H9 (cell line): ENCODE measurements around the gene LTB4R. TPM values are rescaled to one million over a fixed set of nuclear protein-coding genes. Genes with fewer than 3 reads are reported as not detected.

Source experiments
- DNase-seq: peaks from one replicate; pipeline ENCODE4 v3.0.0-alpha.2; 2017
- H2AFZ ChIP-seq: one replicate; pipeline ENCODE4 v1.6.1; 2013; ENCODE audit warnings: mild to moderate bottlenecking, low read length, control low read depth, moderate library complexity
- H2AK5ac ChIP-seq: 2 replicates; pipeline ENCODE4 v1.6.1; 2013; ENCODE audit warnings: low read length, control low read depth, mixed read lengths; ENCODE audit not compliant: insufficient read length
- H2BK120ac ChIP-seq: one replicate; pipeline ENCODE4 v1.6.1; 2013; ENCODE audit warnings: low read depth, mild to moderate bottlenecking, low read length, control low read depth, inconsistent platforms; ENCODE audit not compliant: poor library complexity, severe bottlenecking
- H2BK12ac ChIP-seq: 2 replicates; pipeline ENCODE4 v1.6.1; 2013; ENCODE audit warnings: low read length, control low read depth, mixed read lengths, low read depth; ENCODE audit not compliant: insufficient read length
- H2BK15ac ChIP-seq: 2 replicates; pipeline ENCODE4 v1.6.1; 2013; ENCODE audit warnings: low read depth, low read length, control low read depth
- H2BK20ac ChIP-seq: one replicate; pipeline ENCODE4 v1.6.1; 2013; ENCODE audit warnings: low read depth, mild to moderate bottlenecking, low read length, control low read depth, inconsistent platforms; ENCODE audit not compliant: poor library complexity, severe bottlenecking
- H2BK5ac ChIP-seq: 2 replicates; pipeline ENCODE4 v1.6.1; 2013; ENCODE audit warnings: low read length, control low read depth, mixed read lengths; ENCODE audit not compliant: insufficient read length
- H3K14ac ChIP-seq: 2 replicates; pipeline ENCODE4 v1.6.1; 2013; ENCODE audit warnings: low read length, control low read depth; ENCODE audit not compliant: insufficient read depth
- H3K18ac ChIP-seq: 2 replicates; pipeline ENCODE4 v1.6.1; 2013; ENCODE audit warnings: low read depth, mild to moderate bottlenecking, mixed read lengths, low read length, control low read depth; ENCODE audit not compliant: insufficient read length
- H3K23ac ChIP-seq: 2 replicates; pipeline ENCODE4 v1.6.1; 2013; ENCODE audit warnings: low read length, control low read depth, mixed read lengths, low read depth; ENCODE audit not compliant: insufficient read length
- H3K23me2 ChIP-seq: 2 replicates; pipeline ENCODE4 v1.6.1; 2013; ENCODE audit warnings: low read depth, mild to moderate bottlenecking, mixed read lengths, low read length, control low read depth; ENCODE audit not compliant: insufficient read length, poor library complexity, severe bottlenecking
- H3K27ac ChIP-seq: 2 replicates; pipeline ENCODE4 v1.5.1; 2013; ENCODE audit warnings: low read length, control low read depth, mixed read lengths, low read depth; ENCODE audit not compliant: insufficient read length
- H3K27me3 ChIP-seq: 2 replicates; pipeline ENCODE4 v1.6.1; 2013; ENCODE audit warnings: low read length, control low read depth, inconsistent platforms; ENCODE audit not compliant: insufficient read depth
- H3K4ac ChIP-seq: 2 replicates; pipeline ENCODE4 v1.6.1; 2013; ENCODE audit warnings: low read depth, mild to moderate bottlenecking, control low read depth, inconsistent platforms, low read length, moderate library complexity
- H3K4me1 ChIP-seq: 2 replicates; pipeline ENCODE4 v1.6.1; 2013; ENCODE audit warnings: low read length, control low read depth, inconsistent platforms; ENCODE audit not compliant: insufficient read depth
- H3K4me2 ChIP-seq: 2 replicates; pipeline ENCODE4 v1.6.1; 2013; ENCODE audit warnings: low read length, control low read depth, mixed read lengths; ENCODE audit not compliant: insufficient read length, insufficient read depth
- H3K56ac ChIP-seq: 2 replicates; pipeline ENCODE4 v1.6.1; 2013; ENCODE audit warnings: low read depth, mild to moderate bottlenecking, mixed read lengths, low read length, control low read depth; ENCODE audit not compliant: insufficient read length
- H3K79me1 ChIP-seq: 2 replicates; pipeline ENCODE4 v1.6.1; 2013; ENCODE audit warnings: low read depth, mild to moderate bottlenecking, moderate library complexity, low read length, control low read depth, inconsistent platforms; ENCODE audit not compliant: insufficient read depth, poor library complexity, severe bottlenecking
- H3K79me2 ChIP-seq: 2 replicates; pipeline ENCODE4 v1.6.1; 2013; ENCODE audit warnings: low read length, control low read depth, inconsistent platforms; ENCODE audit not compliant: insufficient read depth
- H3K9ac ChIP-seq: 2 replicates; pipeline ENCODE4 v1.6.1; 2013; ENCODE audit warnings: low read length, control low read depth, mixed read lengths; ENCODE audit not compliant: insufficient read length; ENCODE audit errors: extremely low read depth
- H3K9me3 ChIP-seq: one replicate; pipeline ENCODE4 v1.6.1; 2013; ENCODE audit warnings: low read depth, low read length, inconsistent platforms; ENCODE audit not compliant: control insufficient read depth
- H3T11ph ChIP-seq: one replicate; pipeline ENCODE4 v1.6.1; 2013; ENCODE audit warnings: mild to moderate bottlenecking, low read length, control low read depth, inconsistent platforms
- H4K20me1 ChIP-seq: one replicate; pipeline ENCODE4 v1.6.1; 2013; ENCODE audit not compliant: control insufficient read depth, insufficient read length, insufficient read depth
- H4K5ac ChIP-seq: 2 replicates; pipeline ENCODE4 v1.6.1; 2013; ENCODE audit warnings: low read depth, mild to moderate bottlenecking, mixed read lengths, low read length, control low read depth; ENCODE audit not compliant: insufficient read length
- H4K8ac ChIP-seq: replicated peaks from 2 replicates; pipeline ENCODE4 v1.6.1; 2013; ENCODE audit warnings: low read length, control low read depth, mixed read lengths, low read depth; ENCODE audit not compliant: insufficient read length
- H4K91ac ChIP-seq: 2 replicates; pipeline ENCODE4 v1.6.1; 2013; ENCODE audit warnings: low read depth, mild to moderate bottlenecking, moderate library complexity, mixed read lengths, low read length, control low read depth; ENCODE audit not compliant: insufficient read length
- H3K27ac Mint-ChIP-seq, 3 experiments: 2 replicates in 2 of 3; 3 replicates in 1 of 3; pipeline ENCODE4 v1.8.0; 2020 to 2021; ENCODE audit warnings: mixed read lengths in 3 of 3, mild to moderate bottlenecking in 1 of 3, moderate library complexity in 1 of 3
- H3K27me3 Mint-ChIP-seq: 2 replicates; pipeline ENCODE4 v1.8.0; 2021; ENCODE audit warnings: low read depth, mild to moderate bottlenecking, moderate library complexity, mixed read lengths
- H3K36me3 Mint-ChIP-seq, 3 experiments: 2 replicates in 2 of 3; 3 replicates in 1 of 3; pipeline ENCODE4 v1.8.0; 2020 to 2021; ENCODE audit warnings: low read depth in 3 of 3, mixed read lengths in 3 of 3; ENCODE audit not compliant: insufficient read depth in 1 of 3
- H3K4me1 Mint-ChIP-seq, 2 experiments: 2 replicates each; pipeline ENCODE4 v1.8.0; 2020; ENCODE audit warnings: mixed read lengths in 2 of 2
- H3K4me3 Mint-ChIP-seq, 2 experiments: 2 replicates in 1 of 2; 3 replicates in 1 of 2; pipeline ENCODE4 v1.8.0; 2020 to 2021; ENCODE audit warnings: mild to moderate bottlenecking in 2 of 2, mixed read lengths in 2 of 2, moderate library complexity in 1 of 2
- H3K9me3 Mint-ChIP-seq, 2 experiments: 2 replicates in 1 of 2; 3 replicates in 1 of 2; pipeline ENCODE4 v1.8.0; 2020; ENCODE audit warnings: mild to moderate bottlenecking in 2 of 2, mixed read lengths in 2 of 2, moderate library complexity in 1 of 2
- CTCF ChIP-seq: fragments of 200-600 bp; sonication (generic); conservative IDR thresholded peaks from 3 replicates; pipeline ENCODE4 v1.8.0; 2021; ENCODE audit warnings: antibody characterized with exemption, mild to moderate bottlenecking
- WGBS: extraction: QIAGEN DNeasy Blood & Tissue Kit; methylation state at CpG from one replicate; pipeline ENCODE4 v1.1.7; 2013; ENCODE audit warnings: missing lambda C conversion rate, low lambda C conversion rate, mixed read lengths; ENCODE audit not compliant: insufficient read length; ENCODE audit errors: extremely low coverage; 5-methylcytosine and 5-hydroxymethylcytosine counted together
- total RNA-seq: library from RNA; stranded (reverse); gene quantifications from 2 replicates; pipeline ENCODE4 v1.2.1, GENCODE V29; 2021

The LTB4R gene
- total RNA-seq, 1 experiment from 2014 or later: 8.9 TPM

GRCh38 chr14:24325963-24326362, 14.7 kb downstream of the LTB4R start:
- no peak for DNase-seq
- H3K27me3 Mint-ChIP-seq: peaks cover 64% of the 10 kb centered on the region
- H3K56ac ChIP-seq: no peak overlapping the region

More at GRCh38 chr14:24325963-24326362, 14.7 kb downstream of the LTB4R start:
- no peak overlapping the region for H3K9ac ChIP-seq
- no peak overlapping the region for H3K4me2 ChIP-seq
- no peaks in the 10 kb centered on the region for H4K20me1 ChIP-seq
- H4K5ac ChIP-seq: no peak overlapping the region
- H3K14ac ChIP-seq: no peak overlapping the region
- H2BK20ac ChIP-seq: no peak overlapping the region
- H3K4me1 ChIP-seq: no peaks in the 10 kb centered on the region
- no peaks in the 10 kb centered on the region for H3K79me2 ChIP-seq
- no peak for TF ChIP-seq CTCF
- no peaks in the 10 kb centered on the region for H3K9me3 ChIP-seq
- no peak overlapping the region for H2BK120ac ChIP-seq
- no CpG with 5 or more reads among the region's 9 CpGs for whole genome bisulfite sequencing
- H3K4ac ChIP-seq: no peak overlapping the region
- Mint-ChIP-seq H3K36me3 (no peaks in the 10 kb centered on the region), H3K9me3 (no peaks in the 10 kb centered on the region; a peak in 3 of 5 replicates), H3K27ac (peak overlapping the region in 1 of 3 experiments; percentile 84; a peak in 1 of 7 replicates), H3K4me3 (no peak overlapping the region), H3K4me1 (no peaks in the 10 kb centered on the region)
- no peaks in the 10 kb centered on the region; the same call in 1 of the 2 replicates for H3K27me3 ChIP-seq
- H2BK15ac ChIP-seq: no peak overlapping the region
- no peak overlapping the region for H2BK12ac ChIP-seq
- no peak overlapping the region for H3K27ac ChIP-seq
- H2AFZ ChIP-seq: no peak overlapping the region
- H3K23ac ChIP-seq: no peak overlapping the region
- H2AK5ac ChIP-seq: no peak overlapping the region
- H4K8ac ChIP-seq: no peak overlapping the region
- no peak overlapping the region for H3K18ac ChIP-seq
- H3K23me2 ChIP-seq: no peaks in the 10 kb centered on the region
- no peaks in the 10 kb centered on the region for H3K79me1 ChIP-seq
- no peak overlapping the region for H4K91ac ChIP-seq
- no peak overlapping the region for H2BK5ac ChIP-seq
- H3T11ph ChIP-seq: no peak overlapping the region
